SK-N-SH treated with all-trans-retinoic acid at 6 μM for 48 hours (cell line): ENCODE results near the gene SPRY1.

Source experiments
- ATAC-seq: fragments of 200-7000 bp; cut with Tn5 transposase; 3 replicates; pipeline ENCODE4 v1.9.1; 2020; ENCODE audit warnings: mild to moderate bottlenecking, moderate library complexity
- ARNTL ChIP-seq: fragments of 450-650 bp; formaldehyde crosslinking; IDR thresholded peaks from 2 replicates; pipeline ENCODE4 v1.5.0; 2020; ENCODE audit warnings: low read depth, mild to moderate bottlenecking, moderate library complexity, borderline replicate concordance
- BACH2 ChIP-seq: fragments of 250-450 bp; sonication (Bioruptor Pico); IDR thresholded peaks from 2 replicates; pipeline ENCODE4 v1.9.0; 2021; ENCODE audit warnings: mild to moderate bottlenecking, borderline replicate concordance
- CSDC2 ChIP-seq: fragments of 250-450 bp; sonication (Bioruptor Pico); IDR thresholded peaks from 2 replicates; pipeline ENCODE4 v1.5.0; 2020; ENCODE audit warnings: mild to moderate bottlenecking, moderate library complexity
- ESRRG ChIP-seq: fragments of 250-450 bp; sonication (Bioruptor Pico); IDR thresholded peaks from 2 replicates; pipeline ENCODE4 v1.6.1; 2021; ENCODE audit warnings: mild to moderate bottlenecking
- GLIS3 ChIP-seq: fragments of 250-450 bp; sonication (Bioruptor Pico); IDR thresholded peaks from 2 replicates; pipeline ENCODE4 v1.5.0; 2020; ENCODE audit warnings: mild to moderate bottlenecking, moderate library complexity
- ISL1 ChIP-seq: fragments of 250-450 bp; sonication (Bioruptor Pico); IDR thresholded peaks from 2 replicates; pipeline ENCODE4 v2.1.2; 2022; ENCODE audit warnings: mild to moderate bottlenecking, moderate library complexity
- OSR1 ChIP-seq: fragments of 250-450 bp; sonication (Bioruptor Pico); IDR thresholded peaks from 2 replicates; pipeline ENCODE4 v1.8.0; 2022; ENCODE audit warnings: moderate library complexity, mild to moderate bottlenecking, inconsistent platforms
- PPARA ChIP-seq: fragments of 250-450 bp; sonication (Bioruptor Pico); IDR thresholded peaks from 2 replicates; pipeline ENCODE4 v1.5.0; 2020; ENCODE audit warnings: mild to moderate bottlenecking, borderline replicate concordance
- RARB ChIP-seq: fragments of 250-450 bp; sonication (Bioruptor Pico); IDR thresholded peaks from 2 replicates; pipeline ENCODE4 v1.8.0; 2021; ENCODE audit warnings: mild to moderate bottlenecking, moderate library complexity
- SNAI2 ChIP-seq: fragments of 250-450 bp; sonication (Bioruptor Pico); IDR thresholded peaks from 2 replicates; pipeline ENCODE4 v1.5.0; 2020; ENCODE audit warnings: mild to moderate bottlenecking, moderate library complexity
- TCF4 ChIP-seq: fragments of 250-450 bp; sonication (Bioruptor Pico); IDR thresholded peaks from 2 replicates; pipeline ENCODE4 v1.8.0; 2021; ENCODE audit warnings: mild to moderate bottlenecking, moderate library complexity, borderline replicate concordance
- TOX ChIP-seq: fragments of 250-450 bp; sonication (Bioruptor Pico); IDR thresholded peaks from 2 replicates; pipeline ENCODE4 v1.8.0; 2021; ENCODE audit warnings: mild to moderate bottlenecking, moderate library complexity, borderline replicate concordance
- ZFP30 ChIP-seq: fragments of 450-650 bp; formaldehyde crosslinking; IDR thresholded peaks from 2 replicates; pipeline ENCODE4 v1.5.0; 2022; ENCODE audit warnings: mild to moderate bottlenecking, moderate library complexity
- ZNF565 ChIP-seq: fragments of 450-650 bp; formaldehyde crosslinking; conservative IDR thresholded peaks from 2 replicates; pipeline ENCODE4 v1.5.0; 2020; ENCODE audit warnings: low read depth, mild to moderate bottlenecking, moderate library complexity
- ZNF70 ChIP-seq: fragments of 450-650 bp; formaldehyde crosslinking; IDR thresholded peaks from 2 replicates; pipeline ENCODE4 v1.5.0; 2020; ENCODE audit warnings: mild to moderate bottlenecking, moderate library complexity
- ZNF8 ChIP-seq: fragments of 450-650 bp; formaldehyde crosslinking; IDR thresholded peaks from 2 replicates; pipeline ENCODE4 v1.5.0; 2020; ENCODE audit warnings: mild to moderate bottlenecking, moderate library complexity
- TF ChIP-seq, protein P1 (sequence below): fragments of 250-450 bp; sonication (Bioruptor Pico); IDR thresholded peaks from 2 replicates; pipeline ENCODE4 v1.5.1; 2020; ENCODE audit warnings: low read depth, mild to moderate bottlenecking, moderate library complexity
- TF ChIP-seq, protein P2 (sequence below): fragments of 250-450 bp; sonication (Bioruptor Pico); IDR thresholded peaks from 2 replicates; pipeline ENCODE4 v1.5.0; 2020; ENCODE audit warnings: mild to moderate bottlenecking, moderate library complexity
- TF ChIP-seq, protein P3 (sequence below): fragments of 250-450 bp; sonication (Bioruptor Pico); IDR thresholded peaks from 2 replicates; pipeline ENCODE4 v1.8.0; 2021; ENCODE audit warnings: low read depth, mild to moderate bottlenecking, moderate library complexity, borderline replicate concordance
- TF ChIP-seq, protein P4 (sequence below): fragments of 250-450 bp; sonication (Bioruptor Pico); IDR thresholded peaks from 2 replicates; pipeline ENCODE4 v1.5.1; 2021; ENCODE audit warnings: mild to moderate bottlenecking, moderate library complexity

Gene SPRY1

DNA sequence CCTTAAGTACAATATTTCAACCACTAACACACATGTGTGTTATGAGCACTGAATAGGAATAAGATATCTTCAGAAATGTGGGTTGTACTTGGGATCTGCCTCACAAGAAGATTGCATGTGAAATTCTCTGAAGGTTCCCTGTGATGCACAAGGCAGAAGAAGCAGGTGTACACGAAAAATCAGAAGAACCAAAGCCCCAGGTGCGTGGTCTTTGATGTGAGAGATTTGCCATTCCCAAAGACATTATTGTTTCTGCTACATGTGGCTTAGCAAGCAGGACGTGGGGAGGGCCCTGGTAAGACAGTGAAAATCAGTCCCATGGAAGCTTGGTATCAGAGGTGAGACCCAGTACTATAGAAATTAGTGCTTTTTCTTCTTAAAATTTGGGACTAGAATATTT is 13.0 kb upstream of the SPRY1 start (continued):
- TF ChIP-seq CSDC2 = no peak
- TF ChIP-seq, protein P1, sequence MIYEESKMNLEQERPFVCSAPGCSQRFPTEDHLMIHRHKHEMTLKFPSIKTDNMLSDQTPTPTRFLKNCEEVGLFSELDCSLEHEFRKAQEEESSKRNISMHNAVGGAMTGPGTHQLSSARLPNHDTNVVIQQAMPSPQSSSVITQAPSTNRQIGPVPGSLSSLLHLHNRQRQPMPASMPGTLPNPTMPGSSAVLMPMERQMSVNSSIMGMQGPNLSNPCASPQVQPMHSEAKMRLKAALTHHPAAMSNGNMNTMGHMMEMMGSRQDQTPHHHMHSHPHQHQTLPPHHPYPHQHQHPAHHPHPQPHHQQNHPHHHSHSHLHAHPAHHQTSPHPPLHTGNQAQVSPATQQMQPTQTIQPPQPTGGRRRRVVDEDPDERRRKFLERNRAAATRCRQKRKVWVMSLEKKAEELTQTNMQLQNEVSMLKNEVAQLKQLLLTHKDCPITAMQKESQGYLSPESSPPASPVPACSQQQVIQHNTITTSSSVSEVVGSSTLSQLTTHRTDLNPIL (CRISPR knock-in tag) = no peak
- TF ChIP-seq SNAI2 (CRISPR knock-in tag) = no peak
- no peak for TF ChIP-seq GLIS3
- no peak for TF ChIP-seq ARNTL (CRISPR knock-in tag)
- TF ChIP-seq, protein P2, sequence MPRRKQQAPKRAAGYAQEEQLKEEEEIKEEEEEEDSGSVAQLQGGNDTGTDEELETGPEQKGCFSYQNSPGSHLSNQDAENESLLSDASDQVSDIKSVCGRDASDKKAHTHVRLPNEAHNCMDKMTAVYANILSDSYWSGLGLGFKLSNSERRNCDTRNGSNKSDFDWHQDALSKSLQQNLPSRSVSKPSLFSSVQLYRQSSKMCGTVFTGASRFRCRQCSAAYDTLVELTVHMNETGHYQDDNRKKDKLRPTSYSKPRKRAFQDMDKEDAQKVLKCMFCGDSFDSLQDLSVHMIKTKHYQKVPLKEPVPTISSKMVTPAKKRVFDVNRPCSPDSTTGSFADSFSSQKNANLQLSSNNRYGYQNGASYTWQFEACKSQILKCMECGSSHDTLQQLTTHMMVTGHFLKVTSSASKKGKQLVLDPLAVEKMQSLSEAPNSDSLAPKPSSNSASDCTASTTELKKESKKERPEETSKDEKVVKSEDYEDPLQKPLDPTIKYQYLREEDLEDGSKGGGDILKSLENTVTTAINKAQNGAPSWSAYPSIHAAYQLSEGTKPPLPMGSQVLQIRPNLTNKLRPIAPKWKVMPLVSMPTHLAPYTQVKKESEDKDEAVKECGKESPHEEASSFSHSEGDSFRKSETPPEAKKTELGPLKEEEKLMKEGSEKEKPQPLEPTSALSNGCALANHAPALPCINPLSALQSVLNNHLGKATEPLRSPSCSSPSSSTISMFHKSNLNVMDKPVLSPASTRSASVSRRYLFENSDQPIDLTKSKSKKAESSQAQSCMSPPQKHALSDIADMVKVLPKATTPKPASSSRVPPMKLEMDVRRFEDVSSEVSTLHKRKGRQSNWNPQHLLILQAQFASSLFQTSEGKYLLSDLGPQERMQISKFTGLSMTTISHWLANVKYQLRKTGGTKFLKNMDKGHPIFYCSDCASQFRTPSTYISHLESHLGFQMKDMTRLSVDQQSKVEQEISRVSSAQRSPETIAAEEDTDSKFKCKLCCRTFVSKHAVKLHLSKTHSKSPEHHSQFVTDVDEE (CRISPR knock-in tag) = no peak
- TF ChIP-seq OSR1 (CRISPR knock-in tag) = no peak

DNA sequence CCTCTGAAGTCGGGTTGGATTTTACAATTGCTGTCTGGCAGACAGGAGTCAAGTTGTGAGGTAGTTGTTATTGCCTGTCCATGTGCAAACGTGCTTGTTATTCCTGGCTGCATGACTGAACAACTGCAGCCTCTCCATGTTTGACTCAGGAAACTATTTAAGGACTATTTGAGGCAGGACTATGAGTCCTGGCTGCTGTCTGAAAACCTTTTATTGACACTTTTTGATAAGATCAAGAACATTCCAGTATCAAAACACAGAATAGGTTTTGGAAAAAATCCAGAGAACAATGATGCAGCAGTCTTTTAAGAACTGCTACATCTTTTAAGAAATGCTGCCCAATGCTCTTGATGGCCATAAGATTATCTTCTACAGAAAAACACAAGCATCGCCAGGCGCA is 10.0 kb upstream of the SPRY1 start:
- TF ChIP-seq RARB = no peak
- TF ChIP-seq OSR1 (CRISPR knock-in tag) = no peak
- 0 out of 2 replicates have a peak, but pooled peaks have one; percentile 38 for TF ChIP-seq ISL1
- peak; percentile 33; the same call in 1 of the 3 replicates for ATAC-seq

DNA sequence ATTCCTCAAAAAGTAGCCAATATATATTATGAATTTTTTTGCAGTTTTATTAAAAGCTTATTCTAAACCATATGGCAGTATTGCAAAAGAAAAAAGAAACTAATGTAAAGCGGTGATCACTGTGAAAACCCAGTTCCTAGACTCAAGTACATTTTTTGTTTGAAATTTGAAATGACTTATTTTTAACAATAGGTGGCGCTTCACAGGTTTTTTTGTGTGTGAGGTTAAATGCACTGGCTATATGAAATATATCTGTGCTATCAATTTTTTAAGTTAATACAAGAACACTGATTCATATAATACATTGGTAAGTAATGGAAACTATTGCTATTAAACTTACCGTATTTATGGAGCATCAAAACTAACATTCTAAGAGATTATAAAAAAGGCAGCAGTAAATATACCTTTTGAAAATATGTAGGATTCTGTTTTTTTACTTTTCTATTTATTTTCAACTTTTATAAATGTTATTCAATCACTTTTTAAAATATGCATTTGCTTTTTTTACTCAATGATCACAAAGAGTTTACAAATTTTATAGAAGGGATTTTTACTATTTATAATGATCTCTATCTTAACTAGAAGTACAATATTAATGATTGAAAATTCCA is 5.6 kb upstream of the SPRY1 start:
- TF ChIP-seq TOX (no peak), PPARA (CRISPR knock-in tag) (no peak), CSDC2 (no peak), ARNTL (CRISPR knock-in tag) (no peak), ZNF8 (CRISPR knock-in tag) (no peak), ZFP30 (CRISPR knock-in tag) (no peak), BACH2 (CRISPR knock-in tag) (no peak), ZNF70 (no peak), ISL1 (no peak), ESRRG (no peak), GLIS3 (no peak), SNAI2 (CRISPR knock-in tag) (no peak), OSR1 (CRISPR knock-in tag) (no peak), RARB (no peak), TCF4 (CRISPR knock-in tag) (no peak), ZNF565 (CRISPR knock-in tag) (no peak)
- TF ChIP-seq, protein P2 (CRISPR knock-in tag) = no peak
- TF ChIP-seq, protein P3, sequence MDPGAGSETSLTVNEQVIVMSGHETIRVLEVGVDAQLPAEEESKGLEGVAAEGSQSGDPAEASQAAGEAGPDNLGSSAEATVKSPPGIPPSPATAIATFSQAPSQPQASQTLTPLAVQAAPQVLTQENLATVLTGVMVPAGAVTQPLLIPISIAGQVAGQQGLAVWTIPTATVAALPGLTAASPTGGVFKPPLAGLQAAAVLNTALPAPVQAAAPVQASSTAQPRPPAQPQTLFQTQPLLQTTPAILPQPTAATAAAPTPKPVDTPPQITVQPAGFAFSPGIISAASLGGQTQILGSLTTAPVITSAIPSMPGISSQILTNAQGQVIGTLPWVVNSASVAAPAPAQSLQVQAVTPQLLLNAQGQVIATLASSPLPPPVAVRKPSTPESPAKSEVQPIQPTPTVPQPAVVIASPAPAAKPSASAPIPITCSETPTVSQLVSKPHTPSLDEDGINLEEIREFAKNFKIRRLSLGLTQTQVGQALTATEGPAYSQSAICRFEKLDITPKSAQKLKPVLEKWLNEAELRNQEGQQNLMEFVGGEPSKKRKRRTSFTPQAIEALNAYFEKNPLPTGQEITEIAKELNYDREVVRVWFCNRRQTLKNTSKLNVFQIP (CRISPR knock-in tag) = no peak
- TF ChIP-seq, protein P4, sequence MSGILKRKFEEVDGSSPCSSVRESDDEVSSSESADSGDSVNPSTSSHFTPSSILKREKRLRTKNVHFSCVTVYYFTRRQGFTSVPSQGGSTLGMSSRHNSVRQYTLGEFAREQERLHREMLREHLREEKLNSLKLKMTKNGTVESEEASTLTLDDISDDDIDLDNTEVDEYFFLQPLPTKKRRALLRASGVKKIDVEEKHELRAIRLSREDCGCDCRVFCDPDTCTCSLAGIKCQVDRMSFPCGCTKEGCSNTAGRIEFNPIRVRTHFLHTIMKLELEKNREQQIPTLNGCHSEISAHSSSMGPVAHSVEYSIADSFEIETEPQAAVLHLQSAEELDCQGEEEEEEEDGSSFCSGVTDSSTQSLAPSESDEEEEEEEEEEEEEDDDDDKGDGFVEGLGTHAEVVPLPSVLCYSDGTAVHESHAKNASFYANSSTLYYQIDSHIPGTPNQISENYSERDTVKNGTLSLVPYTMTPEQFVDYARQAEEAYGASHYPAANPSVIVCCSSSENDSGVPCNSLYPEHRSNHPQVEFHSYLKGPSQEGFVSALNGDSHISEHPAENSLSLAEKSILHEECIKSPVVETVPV (CRISPR knock-in tag) = no peak
- TF ChIP-seq, protein P1 (CRISPR knock-in tag) = no peak
- peak; percentile 32; the same call in 1 of the 3 replicates for ATAC-seq
